ENCODE results near the gene GOLGB1. TPM values are rescaled to one million over a fixed set of nuclear protein-coding genes. Genes with fewer than 3 reads are reported as not detected.

Gene GOLGB1
- total RNA-seq, 2 experiments from 2014 or later = 18.2 to 19.7 TPM

GRCh38 chr3:121665488-121665887 is 84.1 kb downstream of the GOLGB1 start:
- no peak for DNase-seq
- peaks cover 10% of the 10 kb centered on the region for H3K4me1 Mint-ChIP-seq (ENCODE audit: low read depth)
- peaks cover 24% of the 10 kb centered on the region for H3K36me3 Mint-ChIP-seq (ENCODE audit: low read depth)
- CTCF ChIA-PET = no interaction called here
- intact Hi-C loops (cut with micrococcal nuclease) = loop anchor here (10.0 kb wide), 3 partner anchors 589 to 1571 kb away; partner anchors contain the start of genes GSK3B and SEC22A
- no peak overlapping the region for H3K4me3 Mint-ChIP-seq
- no peaks in the 10 kb centered on the region for H3K27me3 Mint-ChIP-seq (ENCODE audit: low read depth)
- no peak overlapping the region for H3K27ac Mint-ChIP-seq
- H3K9me3 Mint-ChIP-seq = no peaks in the 10 kb centered on the region

- intact Hi-C loops (cut with micrococcal nuclease) = loop anchor here (10.0 kb wide), 3 partner anchors 591 to 1569 kb away; partner anchors contain the start of genes GSK3B and SEC22A
- no peaks in the 10 kb centered on the region for H3K27me3 Mint-ChIP-seq (ENCODE audit: low read depth)
- no peak for DNase-seq
- CTCF ChIA-PET = interaction anchor here (0.9 kb wide), 1 partner anchor 28 kb away, joined by 3 read pairs; no protein-coding TSS in a partner anchor
- no peak overlapping the region for H3K27ac Mint-ChIP-seq
- H3K4me3 Mint-ChIP-seq = no peak overlapping the region
- H3K9me3 Mint-ChIP-seq = no peaks in the 10 kb centered on the region
- H3K36me3 Mint-ChIP-seq (ENCODE audit: low read depth) = peaks cover 31% of the 10 kb centered on the region
- H3K4me1 Mint-ChIP-seq (ENCODE audit: low read depth) = peaks cover 28% of the 10 kb centered on the region
Measured at GRCh38 chr3:121663171-121663847, 86.2 kb downstream of the GOLGB1 start.

GRCh38 chr3:121662742-121663141 is 86.8 kb downstream of the GOLGB1 start:
- Mint-ChIP-seq H3K27ac (no peak overlapping the region), H3K36me3 (ENCODE audit: low read depth) (peaks cover 36% of the 10 kb centered on the region), H3K4me3 (no peak overlapping the region), H3K27me3 (ENCODE audit: low read depth) (no peaks in the 10 kb centered on the region), H3K9me3 (no peaks in the 10 kb centered on the region), H3K4me1 (ENCODE audit: low read depth) (peaks cover 33% of the 10 kb centered on the region)
- intact Hi-C loops (cut with micrococcal nuclease) = loop anchor here (10.0 kb wide), 3 partner anchors 592 to 1568 kb away; partner anchors contain the start of genes GSK3B and SEC22A
- DNase-seq = no peak
- CTCF ChIA-PET = interaction anchor here (0.9 kb wide), 1 partner anchor 28 kb away, joined by 3 read pairs; no protein-coding TSS in a partner anchor

GRCh38 chr3:121661376-121661775 is 88.2 kb downstream of the GOLGB1 start:
- peaks cover 43% of the 10 kb centered on the region for H3K36me3 Mint-ChIP-seq (ENCODE audit: low read depth)
- DNase-seq = no peak
- H3K27ac Mint-ChIP-seq = peak overlapping the region; percentile 100
- intact Hi-C loops (cut with micrococcal nuclease) = loop anchor here (2.0 to 10.0 kb wide), 6 partner anchors 485 to 1567 kb away; partner anchors contain the start of genes GSK3B, MIX23, NDUFB4 and SEC22A
- H3K9me3 Mint-ChIP-seq = no peaks in the 10 kb centered on the region
- H3K4me3 Mint-ChIP-seq = peak overlapping the region; percentile 99
- CTCF ChIA-PET = interaction anchor here (1.3 to 1.7 kb wide), 2 partner anchors 10 to 113 kb away, joined by 3 read pairs; no protein-coding TSS in a partner anchor
- no peaks in the 10 kb centered on the region for H3K27me3 Mint-ChIP-seq (ENCODE audit: low read depth)
- H3K4me1 Mint-ChIP-seq (ENCODE audit: low read depth) = peaks cover 47% of the 10 kb centered on the region

- Mint-ChIP-seq H3K27ac (peak within 1 kb of the TSS; percentile 100), H3K27me3 (ENCODE audit: low read depth) (no peaks in the 10 kb centered on the region), H3K9me3 (no peaks in the 10 kb centered on the region), H3K4me3 (peak within 1 kb of the TSS; percentile 99), H3K4me1 (ENCODE audit: low read depth) (peaks cover 53% of the 10 kb centered on the region), H3K36me3 (ENCODE audit: low read depth) (peaks cover 41% of the 10 kb centered on the region)
- CTCF ChIA-PET = interaction anchor here (1.3 to 1.7 kb wide), 3 partner anchors 9 to 112 kb away, joined by 3 to 4 read pairs (median 3); no protein-coding TSS in a partner anchor
- intact Hi-C loops (cut with micrococcal nuclease) = loop anchor here (1.0 to 10.0 kb wide), 15 partner anchors 11 to 1566 kb away; partner anchors contain the start of genes EAF2, GOLGB1, GSK3B and GTF2E1
- peak; percentile 82 for DNase-seq
Measured at GRCh38 chr3:121660356-121661171, 89.0 kb downstream of the GOLGB1 start, which contains the start of gene HCLS1. TSS of gene HCLS1 (minus strand) at chr3:121660903. CDS start at chr3:121658347, 2,556 bp downstream.

GRCh38 chr3:121659586-121659985 is 90.0 kb downstream of the GOLGB1 start:
- CTCF ChIA-PET = interaction anchor here (1.3 to 1.7 kb wide), 2 partner anchors 10 to 111 kb away, joined by 3 to 4 read pairs; no protein-coding TSS in a partner anchor
- Mint-ChIP-seq H3K36me3 (ENCODE audit: low read depth) (peaks cover 40% of the 10 kb centered on the region), H3K4me1 (ENCODE audit: low read depth) (peaks cover 59% of the 10 kb centered on the region), H3K27ac (peak overlapping the region; percentile 100), H3K27me3 (ENCODE audit: low read depth) (no peaks in the 10 kb centered on the region), H3K4me3 (peak overlapping the region; percentile 99), H3K9me3 (no peaks in the 10 kb centered on the region)
- no peak for DNase-seq
- intact Hi-C loops (cut with micrococcal nuclease) = loop anchor here (5.0 kb wide), 1 partner anchor 443 kb away; no protein-coding TSS in a partner anchor

GRCh38 chr3:121658716-121659435 is 90.7 kb downstream of the GOLGB1 start:
- intact Hi-C loops (cut with micrococcal nuclease) = loop anchor here (5.0 kb wide), 1 partner anchor 443 kb away; no protein-coding TSS in a partner anchor
- DNase-seq = no peak
- no peaks in the 10 kb centered on the region for H3K9me3 Mint-ChIP-seq
- peak overlapping the region; percentile 100 for H3K27ac Mint-ChIP-seq
- H3K27me3 Mint-ChIP-seq (ENCODE audit: low read depth) = no peaks in the 10 kb centered on the region
- peaks cover 64% of the 10 kb centered on the region for H3K4me1 Mint-ChIP-seq (ENCODE audit: low read depth)
- peaks cover 41% of the 10 kb centered on the region for H3K36me3 Mint-ChIP-seq (ENCODE audit: low read depth)
- CTCF ChIA-PET = interaction anchor here (0.5 to 1.3 kb wide), 2 partner anchors 9 to 112 kb away, joined by 3 to 4 read pairs; no protein-coding TSS in a partner anchor
- H3K4me3 Mint-ChIP-seq = peak overlapping the region; percentile 99

GRCh38 chr3:121654493-121655385 is 94.8 kb downstream of the GOLGB1 start:
- Mint-ChIP-seq H3K27me3 (ENCODE audit: low read depth) (no peaks in the 10 kb centered on the region), H3K36me3 (ENCODE audit: low read depth) (peaks cover 61% of the 10 kb centered on the region), H3K4me3 (peak overlapping the region; percentile 30), H3K4me1 (ENCODE audit: low read depth) (peaks cover 79% of the 10 kb centered on the region), H3K9me3 (no peaks in the 10 kb centered on the region), H3K27ac (peak overlapping the region; percentile 86)
- CTCF ChIA-PET = interaction anchor here (0.9 to 1.5 kb wide), 2 partner anchors 15 to 60 kb away, joined by 3 read pairs; no protein-coding TSS in a partner anchor
- DNase-seq = no peak
- intact Hi-C loops (cut with micrococcal nuclease) = loop anchor here (5.0 kb wide), 1 partner anchor 448 kb away; no protein-coding TSS in a partner anchor

- DNase-seq = no peak
- Mint-ChIP-seq H3K36me3 (ENCODE audit: low read depth) (peaks cover 44% of the 10 kb centered on the region), H3K9me3 (no peaks in the 10 kb centered on the region), H3K4me3 (no peak overlapping the region), H3K4me1 (ENCODE audit: low read depth) (peaks cover 59% of the 10 kb centered on the region), H3K27me3 (ENCODE audit: low read depth) (no peaks in the 10 kb centered on the region), H3K27ac (peak overlapping the region; percentile 46)
- CTCF ChIA-PET = interaction anchor here (1.3 kb wide), 1 partner anchor 9 kb away, joined by 3 read pairs; the partner anchor contains the start of gene HCLS1
- intact Hi-C loops (cut with micrococcal nuclease) = no loop called here
Measured at GRCh38 chr3:121651684-121652083, 97.9 kb downstream of the GOLGB1 start.

- Mint-ChIP-seq H3K27me3 (ENCODE audit: low read depth) (no peaks in the 10 kb centered on the region), H3K9me3 (no peaks in the 10 kb centered on the region), H3K27ac (peak overlapping the region; percentile 46), H3K4me3 (no peak overlapping the region), H3K4me1 (ENCODE audit: low read depth) (peaks cover 45% of the 10 kb centered on the region), H3K36me3 (ENCODE audit: low read depth) (peaks cover 39% of the 10 kb centered on the region)
- DNase-seq = no peak
- intact Hi-C loops (cut with micrococcal nuclease) = loop anchor here (1.0 kb wide), 1 partner anchor 11 kb away; the partner anchor contains the start of gene HCLS1
- CTCF ChIA-PET = interaction anchor here (1.3 kb wide), 1 partner anchor 10 kb away, joined by 4 read pairs; no protein-coding TSS in a partner anchor
Measured at GRCh38 chr3:121649645-121650044, 99.9 kb downstream of the GOLGB1 start.
